ENCODE results near the gene RAPGEF2. TPM values are rescaled to one million over a fixed set of nuclear protein-coding genes. Genes with fewer than 3 reads are reported as not detected.

Gene RAPGEF2
- total and polyA plus RNA-seq, 2 experiments from 2014 or later, result 10.2 to 63.1 TPM

GRCh38 chr4:159062381-159062780 lies 40.5 kb upstream of the RAPGEF2 start:
- Histone ChIP-seq H3K27ac (ENCODE audit: low read depth) (no peak overlapping the region), H3K27me3 (ENCODE audit: insufficient read depth) (no peaks in the 10 kb centered on the region), H2AFZ (no peak overlapping the region), H3F3A (replicated peaks; ENCODE audit: low read depth) (no peaks in the 10 kb centered on the region), H3K4me2 (no peak overlapping the region), H3K4me3 (no peak overlapping the region), H4K20me1 (replicated peaks; ENCODE audit: insufficient read depth) (no peaks in the 10 kb centered on the region), H3K36me3 (ENCODE audit: insufficient read depth) (no peaks in the 10 kb centered on the region), H3K4me1 (ENCODE audit: insufficient read depth) (peaks cover 13% of the 10 kb centered on the region; the same call in 1 of the 2 replicates), H3K9me2 (ENCODE audit: insufficient read depth) (no peaks in the 10 kb centered on the region), H3K79me2 (replicated peaks; ENCODE audit: insufficient read depth) (no peaks in the 10 kb centered on the region)
- peaks cover 5% of the 10 kb centered on the region for H3K4me1 Mint-ChIP-seq
- H3K36me3 Mint-ChIP-seq (ENCODE audit: low read depth), result no peaks in the 10 kb centered on the region
- ATAC-seq (no peak), DNase-seq (ENCODE audit: low spot score) (no peak)
- no peaks in the 10 kb centered on the region for H3K9me3 Mint-ChIP-seq
- TF ChIP-seq EZH2phosphoT487 (IDR thresholded peaks at IDR 0.05; ENCODE audit: unreplicated experiment), result no peak
- H3K27me3 Mint-ChIP-seq (ENCODE audit: insufficient read depth, low read depth, poor library complexity), result peaks cover 1% of the 10 kb centered on the region
- H3K4me3 Mint-ChIP-seq, result no peak overlapping the region
- H3K27ac Mint-ChIP-seq, result no peak overlapping the region

- DNase-seq (ENCODE audit: low spot score), result no peak
- Histone ChIP-seq H4K20me1 (replicated peaks; ENCODE audit: insufficient read depth) (no peaks in the 10 kb centered on the region), H3K27me3 (ENCODE audit: insufficient read depth) (no peaks in the 10 kb centered on the region), H3K36me3 (ENCODE audit: insufficient read depth) (no peaks in the 10 kb centered on the region), H3K27ac (ENCODE audit: low read depth) (no peak overlapping the region), H3F3A (replicated peaks; ENCODE audit: low read depth) (no peaks in the 10 kb centered on the region), H3K9me2 (ENCODE audit: insufficient read depth) (no peaks in the 10 kb centered on the region), H3K79me2 (replicated peaks; ENCODE audit: insufficient read depth) (no peaks in the 10 kb centered on the region), H3K4me3 (no peak overlapping the region), H3K4me1 (ENCODE audit: insufficient read depth) (peaks cover 13% of the 10 kb centered on the region; the same call in 1 of the 2 replicates), H3K4me2 (no peak overlapping the region), H2AFZ (no peak overlapping the region)
- H3K27ac Mint-ChIP-seq, result no peak overlapping the region
- H3K36me3 Mint-ChIP-seq (ENCODE audit: low read depth), result no peaks in the 10 kb centered on the region
- no peak for ATAC-seq
- no peaks in the 10 kb centered on the region for H3K9me3 Mint-ChIP-seq
- H3K27me3 Mint-ChIP-seq (ENCODE audit: insufficient read depth, low read depth, poor library complexity), result peaks cover 3% of the 10 kb centered on the region
- H3K4me1 Mint-ChIP-seq, result peaks cover 6% of the 10 kb centered on the region
- H3K4me3 Mint-ChIP-seq, result no peak overlapping the region
- TF ChIP-seq ETS1 (IDR thresholded peaks at IDR 0.05) (no peak), EZH2 (IDR thresholded peaks at IDR 0.05; ENCODE audit: low read depth, unreplicated experiment) (no peak), STAT1 (IDR thresholded peaks at IDR 0.05; ENCODE audit: unreplicated experiment) (no peak), CTCF (conservative IDR thresholded peaks at IDR 0.05; ENCODE audit: low read depth in 2 of 2) (no peak), EZH2phosphoT487 (IDR thresholded peaks at IDR 0.05; ENCODE audit: unreplicated experiment) (no peak), JUNB (IDR thresholded peaks at IDR 0.05; ENCODE audit: unreplicated experiment) (no peak), REST (IDR thresholded peaks at IDR 0.05; ENCODE audit: unreplicated experiment) (no peak), CREB1 (CRISPR knock-in tag; IDR thresholded peaks at IDR 0.05; ENCODE audit: low read depth) (no peak), ZNF114 (CRISPR knock-in tag; IDR thresholded peaks at IDR 0.05) (no peak), POLR2AphosphoS5 (IDR thresholded peaks at IDR 0.05; ENCODE audit: low read depth) (no peak), ZNF331 (CRISPR knock-in tag; IDR thresholded peaks at IDR 0.05; ENCODE audit: low read depth) (no peak), NANOG (IDR thresholded peaks at IDR 0.05; ENCODE audit: borderline replicate concordance) (no peak)
Measured at GRCh38 chr4:159065513-159066240, 37.2 kb upstream of the RAPGEF2 start.
